ENCODE data around the gene CCT4. TPM values are rescaled to one million over a fixed set of nuclear protein-coding genes. Genes with fewer than 3 reads are reported as not detected.

CCT4 gene
- total and polyA plus RNA-seq, 10 donors = 45.0 to 104 (median 83.1) TPM

GRCh38 chr2:61900281-61900680, 11.8 kb upstream of the CCT4 start:
- H3K9me3 ChIP-seq = no peaks in the 10 kb centered on the region

GRCh38 chr2:61898810-61899209, 10.4 kb upstream of the CCT4 start:
- no peak for DNase-seq
- Histone ChIP-seq H3K27ac (no peak overlapping the region), H3K9me3 (no peaks in the 10 kb centered on the region), H3K4me1 (peaks cover 0 to 2% (median 0%) of the 10 kb centered on the region in 6 donors), H3K27me3 (replicated peaks in 1 of 7) (no peaks in the 10 kb centered on the region), H3K4me3 (no peak overlapping the region), H3K36me3 (no peaks in the 10 kb centered on the region)
- intact Hi-C loops (cut with DNase I; ENCODE audit: low total_unique reads) = no loop called here
- WGBS, 5 donors = 41 to 59% (median 44%) methylated on average over 2 of the region's 2 CpGs
- no peak for TF ChIP-seq CTCF (IDR thresholded peaks at IDR 0.05 in 8 of 11, conservative IDR thresholded peaks at IDR 0.05 in 3 of 11)
- TF ChIP-seq POLR2AphosphoS5 (IDR thresholded peaks at IDR 0.05) = no peak
- TF ChIP-seq POLR2A (IDR thresholded peaks at IDR 0.05) = no peak

More at GRCh38 chr2:61900281-61900680, 11.8 kb upstream of the CCT4 start:
- Histone ChIP-seq H3K27ac (no peak overlapping the region), H3K36me3 (no peaks in the 10 kb centered on the region), H3K4me1 (peaks cover 0 to 11% (median 6%) of the 10 kb centered on the region in 6 donors), H3K4me3 (no peak overlapping the region), H3K27me3 (replicated peaks in 1 of 7) (no peaks in the 10 kb centered on the region)
- intact Hi-C loops (cut with DNase I; ENCODE audit: low total_unique reads) = no loop called here
- no peak for DNase-seq
- 76 to 96% (median 90%) methylated on average over 1 of the region's 1 CpG for WGBS, 5 donors
- TF ChIP-seq POLR2A (IDR thresholded peaks at IDR 0.05) (no peak), POLR2AphosphoS5 (IDR thresholded peaks at IDR 0.05) (no peak), CTCF (IDR thresholded peaks at IDR 0.05 in 8 of 11, conservative IDR thresholded peaks at IDR 0.05 in 3 of 11) (no peak)

DNA sequence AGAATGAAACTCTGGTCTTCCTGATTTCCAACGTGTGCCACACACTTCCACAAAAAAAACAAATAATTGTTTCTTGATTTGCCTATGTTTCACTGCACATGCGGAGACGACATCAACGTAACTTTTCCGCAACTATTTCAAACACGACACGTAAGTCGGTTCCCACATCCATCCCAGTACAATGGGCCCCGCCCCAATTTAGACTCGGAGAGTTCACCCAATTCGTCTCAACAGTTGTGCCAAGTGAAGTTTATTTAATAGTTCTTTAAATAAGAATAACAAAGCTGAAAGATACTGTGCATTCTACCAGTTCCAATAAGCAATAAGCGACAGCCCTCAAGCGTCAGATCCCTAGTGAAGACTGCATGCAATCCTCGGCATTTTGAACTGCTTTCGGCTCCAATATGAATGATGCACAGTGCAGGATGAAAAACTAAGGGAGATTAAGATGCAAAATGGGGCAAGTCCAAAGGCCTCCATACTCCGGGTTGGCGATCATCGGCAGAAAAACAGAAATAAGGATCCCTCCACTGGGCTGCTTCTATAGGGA, 664 bp downstream of the CCT4 start:
- intact Hi-C loops (cut with DNase I; ENCODE audit: low total_unique reads) = no loop called here
- H3K4me3 ChIP-seq = peak overlapping the region; percentile 61 to 96 (median 76)
- no peaks in the 10 kb centered on the region for H3K9me3 ChIP-seq
- H3K36me3 ChIP-seq = peaks cover 2 to 38% (median 29%) of the 10 kb centered on the region in 6 donors
- H3K27me3 ChIP-seq (replicated peaks in 1 of 7) = no peaks in the 10 kb centered on the region
- H3K27ac ChIP-seq = peak overlapping the region; percentile 84 to 99 (median 96)
- peaks cover 13 to 44% (median 34%) of the 10 kb centered on the region in 6 donors for H3K4me1 ChIP-seq
- WGBS, 5 donors = 0 to 1% (median 1%) methylated on average over 18 of the region's 18 CpGs
- DNase-seq = no peak
- TF ChIP-seq CTCF (IDR thresholded peaks at IDR 0.05 in 8 of 11, conservative IDR thresholded peaks at IDR 0.05 in 3 of 11) (no peak), POLR2A (IDR thresholded peaks at IDR 0.05) (no peak), POLR2AphosphoS5 (IDR thresholded peaks at IDR 0.05) (no peak)

- no peak for TF ChIP-seq POLR2AphosphoS5 (IDR thresholded peaks at IDR 0.05)
- no peak for TF ChIP-seq CTCF (IDR thresholded peaks at IDR 0.05 in 8 of 11, conservative IDR thresholded peaks at IDR 0.05 in 3 of 11)
- no peak for TF ChIP-seq POLR2A (IDR thresholded peaks at IDR 0.05)
- Histone ChIP-seq H3K9me3 (no peaks in the 10 kb centered on the region), H3K36me3 (peaks cover 6 to 55% (median 46%) of the 10 kb centered on the region in 6 donors), H3K4me1 (peaks cover 13 to 44% (median 34%) of the 10 kb centered on the region in 6 donors), H3K27me3 (replicated peaks in 1 of 7) (no peaks in the 10 kb centered on the region), H3K4me3 (peak overlapping the region in 4 of 8 donors; percentile 61 to 81 (median 76)), H3K27ac (no peak overlapping the region)
- intact Hi-C loops (cut with DNase I; ENCODE audit: low total_unique reads) = no loop called here
- WGBS, 5 donors = 85 to 93% (median 87%) methylated on average over 18 of the region's 18 CpGs
- DNase-seq = no peak
Observed at GRCh38 chr2:61885896-61886603, 2.4 kb downstream of the CCT4 start.

Data from spleen (tissue), 11 donors.